Adrenal gland (tissue), 12 donors: Measurements from ENCODE around the gene FAM240A. TPM values are rescaled to one million over a fixed set of nuclear protein-coding genes. Genes with fewer than 3 reads are reported as not detected.

Source experiments
- DNase-seq, 7 donors: peaks; one replicate each; pipeline ENCODE4 v3.0.0-alpha.2; 2019 to 2020
- H3K27ac ChIP-seq, 5 donors: fragments of 200-600 bp; sonication (generic) in 4 of 5; 1 replicate in 3 of 5; 2 replicates in 2 of 5; pipeline versions ENCODE4 v1.5.1 to v1.8.0; 2016 to 2020; ENCODE audit warnings: mild to moderate bottlenecking in 1 of 5
- H3K27me3 ChIP-seq: fragments of 200-600 bp; 2 replicates; pipeline ENCODE4 v1.8.0; 2021
- H3K36me3 ChIP-seq, 2 donors: fragments of 200-600 bp; replicated peaks in 1 of 2; 1 replicate in 1 of 2; 2 replicates in 1 of 2; pipeline versions ENCODE4 v1.5.1 to v1.8.0; 2018 to 2022
- H3K4me1 ChIP-seq, 2 donors: fragments of 200-600 bp; replicated peaks in 1 of 2; 1 replicate in 1 of 2; 2 replicates in 1 of 2; pipeline versions ENCODE4 v1.5.1 to v1.8.0; 2018 to 2021
- H3K4me3 ChIP-seq, 4 donors: fragments of 200-600 bp; sonication (generic) in 3 of 4; one replicate each; pipeline ENCODE4 v1.5.1; 2016 to 2018
- H3K9me3 ChIP-seq, 3 donors: fragments of 200-600 bp; sonication (generic) in 1 of 3; replicated peaks in 1 of 3; 1 replicate in 2 of 3; 2 replicates in 1 of 3; pipeline versions ENCODE4 v1.5.1 to v1.8.0; 2016 to 2021
- POLR2A ChIP-seq, 2 donors: fragments of 450-650 bp; IDR thresholded peaks; one replicate each; pipeline ENCODE4 v1.6.1; 2017; ENCODE audit warnings: antibody characterized with exemption in 2 of 2, mild to moderate bottlenecking in 2 of 2, moderate library complexity in 1 of 2
- WGBS, 4 donors: extraction: QIAGEN DNeasy Blood & Tissue Kit in 2 of 4; methylation state at CpG; one replicate each; pipeline versions ENCODE4 v1.1.5 to v1.1.7; 2013 to 2017; 5-methylcytosine and 5-hydroxymethylcytosine counted together
- intact Hi-C, 2 donors: fragments of 100-400 bp; cut with DNase I; formaldehyde crosslinking; loops; one replicate each; pipeline versions ENCODE4 v1.14.1 to v1.15.0; 2022 to 2023
- polyA plus RNA-seq, 3 donors: library from polyadenylated mRNA; stranded (reverse); fragments of 200-250 nt in 2 of 3; fragments of 350-450 nt in 1 of 3; fragmentation: Illumina TruSeq in 1 of 3; extraction: RNeasy Lipid Tissue Mini Kit (QIAGEN cat#74804) in 1 of 3; gene quantifications; one replicate each; pipeline ENCODE4 v1.2.3, GENCODE V29; 2013 to 2014
- total RNA-seq, 9 donors: library from RNA; depleted of rRNA in 4 of 9; stranded (reverse); fragments of >200 nt in 4 of 9; fragments of 120-200 nt in 1 of 9; fragmentation: NEBNext Ultra II Directional in 1 of 9; extraction: Animal tissue kit (Norgen Biotek cat#: 25700) in 1 of 9; gene quantifications; one replicate each; pipeline versions ENCODE4 v1.1.0 to v1.2.4, GENCODE V29; 2013 to 2023
- TF ChIP-seq, protein P1 (sequence below), 6 experiments: fragments of 450-650 bp in 4 of 6; fragments of 200-600 bp in 2 of 6; sonication (generic) in 1 of 6; IDR thresholded peaks; 1 replicate in 5 of 6; 2 replicates in 1 of 6; pipeline versions ENCODE4 v1.5.1 to v1.8.0; 2016 to 2021; ENCODE audit warnings: antibody characterized with exemption in 6 of 6, mild to moderate bottlenecking in 2 of 6, moderate library complexity in 1 of 6
- donor health status: healthy with polysubstance abuse.
- donor health status: Bipolar disorder and iron deficiency.
- donor health status: DM: yes; HTN: yes; CAD: no.
- donor health status: DM: no; HTN: no; CAD: no.
- donor health status: DM: no; HTN: no; CAD: no.
- donor health status: DM: yes; HTN: yes; CAD: no.

The FAM240A gene
- total and polyA plus RNA-seq, 12 donors: 0.25 TPM; not detected in 11

DNA sequence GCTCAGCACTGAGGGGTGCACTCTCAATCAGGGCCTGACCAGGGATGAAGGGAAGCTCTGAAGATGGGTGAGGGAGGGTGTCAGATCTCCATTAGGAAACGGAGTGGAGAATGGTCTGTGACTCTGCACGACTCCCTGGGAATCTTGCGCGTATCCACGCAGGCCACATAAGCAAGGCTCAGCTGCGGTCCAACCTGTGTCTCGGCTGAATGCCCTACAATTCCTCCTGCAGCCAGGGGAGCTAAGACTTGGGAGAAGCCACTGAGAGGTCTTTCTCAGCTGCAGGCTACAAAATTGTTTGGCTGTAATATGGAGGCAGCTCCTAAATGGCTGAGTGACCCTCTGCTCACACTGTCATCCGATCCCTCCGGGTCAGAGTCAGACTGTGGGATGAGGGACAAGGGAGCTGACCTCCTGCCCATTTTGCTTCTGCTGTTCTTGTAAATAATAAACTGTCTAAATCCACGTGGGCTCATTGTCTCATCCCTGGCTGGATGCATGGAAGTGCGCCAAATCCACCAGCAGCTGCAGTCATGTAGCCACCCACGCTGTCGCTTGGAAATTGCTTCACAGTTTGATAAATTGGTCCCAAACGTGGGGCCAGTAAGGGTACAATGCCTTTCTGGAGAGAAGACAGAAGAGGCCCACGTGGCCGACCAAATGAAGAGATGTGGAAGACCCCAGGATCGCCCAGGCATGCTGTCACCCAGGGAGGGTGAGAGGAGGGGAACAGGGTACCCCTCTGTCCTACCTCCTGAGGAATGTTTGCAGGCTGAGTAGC, 50.6 kb downstream of the FAM240A start:
- Histone ChIP-seq H3K27ac (no peak overlapping the region), H3K9me3 (no peaks in the 10 kb centered on the region), H3K4me1 (peaks cover 0 to 4% of the 10 kb centered on the region in 2 donors), H3K4me3 (no peak overlapping the region), H3K27me3 (no peaks in the 10 kb centered on the region), H3K36me3 (no peaks in the 10 kb centered on the region)
- WGBS, 4 donors: 55 to 68% (median 62%) methylated on average over 14 to 17 of the region's 17 CpGs
- TF ChIP-seq POLR2A (IDR thresholded peaks at IDR 0.05): no peak
- intact Hi-C loops: no loop called here
- peak; percentile 15 to 79 (median 54) for DNase-seq

DNA sequence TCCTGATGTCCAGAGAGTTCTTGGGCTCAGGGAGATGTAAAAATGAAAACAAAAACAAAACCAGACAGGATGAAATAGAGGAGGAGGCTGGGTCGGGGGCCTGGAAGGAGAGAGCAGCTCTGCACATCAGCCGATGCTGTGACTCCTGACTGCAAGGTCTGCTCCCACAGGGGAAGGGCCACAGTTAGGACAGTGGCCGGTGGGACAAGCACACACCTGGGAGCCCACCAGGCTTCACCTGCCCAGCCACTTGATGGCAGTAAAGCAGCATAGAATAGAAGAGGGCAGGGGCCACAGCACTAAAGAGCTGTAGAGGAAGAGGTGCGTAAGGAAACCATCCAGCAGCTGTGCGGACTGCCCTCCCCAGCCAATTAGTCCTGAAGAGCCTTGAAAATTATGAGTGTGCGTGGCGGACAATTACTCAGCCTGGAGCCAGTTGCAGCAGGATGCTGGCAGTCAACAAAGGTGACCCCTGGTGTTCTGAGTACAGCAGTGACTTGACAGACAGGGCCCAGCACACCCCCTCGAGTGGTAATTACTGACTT, 51.3 kb downstream of the FAM240A start:
- no peak for TF ChIP-seq POLR2A (IDR thresholded peaks at IDR 0.05)
- TF ChIP-seq, protein P1, sequence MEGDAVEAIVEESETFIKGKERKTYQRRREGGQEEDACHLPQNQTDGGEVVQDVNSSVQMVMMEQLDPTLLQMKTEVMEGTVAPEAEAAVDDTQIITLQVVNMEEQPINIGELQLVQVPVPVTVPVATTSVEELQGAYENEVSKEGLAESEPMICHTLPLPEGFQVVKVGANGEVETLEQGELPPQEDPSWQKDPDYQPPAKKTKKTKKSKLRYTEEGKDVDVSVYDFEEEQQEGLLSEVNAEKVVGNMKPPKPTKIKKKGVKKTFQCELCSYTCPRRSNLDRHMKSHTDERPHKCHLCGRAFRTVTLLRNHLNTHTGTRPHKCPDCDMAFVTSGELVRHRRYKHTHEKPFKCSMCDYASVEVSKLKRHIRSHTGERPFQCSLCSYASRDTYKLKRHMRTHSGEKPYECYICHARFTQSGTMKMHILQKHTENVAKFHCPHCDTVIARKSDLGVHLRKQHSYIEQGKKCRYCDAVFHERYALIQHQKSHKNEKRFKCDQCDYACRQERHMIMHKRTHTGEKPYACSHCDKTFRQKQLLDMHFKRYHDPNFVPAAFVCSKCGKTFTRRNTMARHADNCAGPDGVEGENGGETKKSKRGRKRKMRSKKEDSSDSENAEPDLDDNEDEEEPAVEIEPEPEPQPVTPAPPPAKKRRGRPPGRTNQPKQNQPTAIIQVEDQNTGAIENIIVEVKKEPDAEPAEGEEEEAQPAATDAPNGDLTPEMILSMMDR (IDR thresholded peaks at IDR 0.05): peak in 2 of 6 experiments; percentile 6 to 11
- 41 to 47% (median 46%) methylated on average over 7 to 8 of the region's 8 CpGs for WGBS, 4 donors
- intact Hi-C loops: no loop called here
- Histone ChIP-seq H3K27ac (no peak overlapping the region), H3K27me3 (no peaks in the 10 kb centered on the region), H3K4me3 (no peak overlapping the region), H3K4me1 (peaks cover 0 to 4% of the 10 kb centered on the region in 2 donors), H3K9me3 (no peaks in the 10 kb centered on the region), H3K36me3 (no peaks in the 10 kb centered on the region)
- peak in 6 of 7 donors; percentile 15 to 52 (median 30) for DNase-seq

DNA sequence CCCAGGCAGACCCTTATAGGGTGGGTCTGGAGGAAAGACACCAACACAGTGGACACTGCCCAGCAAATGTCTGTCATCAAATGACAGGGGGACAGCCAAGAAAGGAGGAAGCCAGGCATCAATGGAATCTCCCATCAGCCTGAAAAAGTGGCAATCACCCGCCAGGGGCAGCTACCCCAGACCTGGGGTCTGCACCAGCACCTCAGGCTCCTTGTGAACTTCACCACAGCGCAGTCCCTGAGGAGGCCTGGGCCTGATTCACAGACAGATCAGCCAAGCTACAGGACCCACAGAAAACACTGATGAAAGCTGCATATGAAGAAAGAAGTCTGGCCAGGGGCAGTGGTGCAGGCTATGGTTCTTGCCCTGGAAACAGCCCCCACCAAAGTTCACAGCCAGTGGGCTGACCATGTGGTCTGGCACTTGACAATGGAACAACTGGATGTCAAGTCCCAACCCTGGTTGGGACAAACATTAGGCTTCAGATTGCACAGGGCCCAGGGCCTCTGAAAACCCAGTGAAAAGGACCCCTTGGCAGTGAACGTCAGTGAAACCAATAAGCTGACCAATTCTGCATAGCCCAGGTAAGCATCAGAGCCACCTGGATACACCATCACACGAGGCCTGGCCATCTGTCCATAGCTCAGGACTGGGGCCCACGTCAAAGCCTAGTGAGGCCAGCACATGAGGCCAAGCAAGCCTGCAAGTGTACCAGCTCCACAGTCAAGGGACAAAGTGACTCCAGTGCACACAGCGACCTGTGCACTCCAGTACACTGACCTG, 52.1 kb downstream of the FAM240A start:
- Histone ChIP-seq H3K9me3 (no peaks in the 10 kb centered on the region), H3K4me1 (peaks cover 0 to 4% of the 10 kb centered on the region in 2 donors), H3K36me3 (no peaks in the 10 kb centered on the region), H3K4me3 (no peak overlapping the region), H3K27ac (no peak overlapping the region), H3K27me3 (no peaks in the 10 kb centered on the region)
- WGBS, 4 donors: 81 to 93% (median 89%) methylated on average over 5 to 6 of the region's 6 CpGs
- intact Hi-C loops: no loop called here
- peak in 2 of 7 donors; percentile 9 to 45 for DNase-seq
- no peak for TF ChIP-seq POLR2A (IDR thresholded peaks at IDR 0.05)
- TF ChIP-seq, protein P1 (IDR thresholded peaks at IDR 0.05): no peak

DNA sequence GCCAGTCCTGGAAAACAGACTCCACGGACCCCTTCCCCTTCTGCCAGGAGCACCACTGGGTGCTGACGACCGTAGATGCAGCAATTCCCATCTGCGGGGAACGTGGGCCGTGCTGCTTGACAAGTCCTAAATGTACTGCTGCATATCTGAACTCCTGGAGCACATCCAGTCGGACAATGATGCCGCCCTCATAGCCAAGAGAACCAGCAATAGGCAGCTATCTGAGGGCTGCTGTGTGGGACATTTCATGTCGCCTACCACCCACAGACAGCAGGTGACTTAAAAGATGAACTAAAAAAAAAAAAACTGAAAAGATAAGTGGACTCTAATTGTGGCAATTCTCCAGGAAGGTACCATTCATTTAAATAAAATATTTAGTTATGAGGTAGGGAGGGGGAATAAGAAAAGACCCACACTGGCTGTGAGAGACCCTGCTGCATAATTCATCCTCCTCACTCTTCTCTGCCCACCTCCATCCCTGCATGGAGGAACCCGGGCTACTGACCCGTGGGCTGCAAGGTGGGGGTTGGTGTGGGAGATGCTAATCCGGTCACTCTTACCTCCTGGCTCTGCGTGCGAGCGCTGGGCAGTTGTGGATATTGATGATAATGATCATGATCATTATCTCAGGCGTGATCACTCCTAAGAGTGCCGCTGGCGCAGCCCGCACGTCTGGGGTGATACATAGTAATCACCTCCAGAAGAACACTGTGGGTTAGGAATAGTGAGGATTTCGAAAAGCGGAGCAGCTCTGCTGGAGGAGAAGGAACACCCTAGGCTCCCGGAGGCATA, 52.8 kb downstream of the FAM240A start:
- peak in 2 of 7 donors; percentile 0 to 43 for DNase-seq
- TF ChIP-seq, protein P1 (IDR thresholded peaks at IDR 0.05): no peak
- TF ChIP-seq POLR2A (IDR thresholded peaks at IDR 0.05): no peak
- no peak overlapping the region for H3K4me3 ChIP-seq
- H3K36me3 ChIP-seq: no peaks in the 10 kb centered on the region
- no peak overlapping the region for H3K27ac ChIP-seq
- H3K4me1 ChIP-seq: peaks cover 0 to 4% of the 10 kb centered on the region in 2 donors
- H3K27me3 ChIP-seq: no peaks in the 10 kb centered on the region
- intact Hi-C loops: no loop called here
- H3K9me3 ChIP-seq: no peaks in the 10 kb centered on the region
- 71 to 78% (median 76%) methylated on average over 17 to 23 of the region's 23 CpGs for WGBS, 4 donors
